ENCODE measurements around the gene CORO1C.
A peak's percentile ranks its signal among the peaks of the same experiment; 100 is the strongest.
"Not testable (repeated sequence)": the region's sequence is repeated elsewhere in the genome, so short reads cannot be mapped to it uniquely, and the experiment has no call there.

The CORO1C gene

DNA sequence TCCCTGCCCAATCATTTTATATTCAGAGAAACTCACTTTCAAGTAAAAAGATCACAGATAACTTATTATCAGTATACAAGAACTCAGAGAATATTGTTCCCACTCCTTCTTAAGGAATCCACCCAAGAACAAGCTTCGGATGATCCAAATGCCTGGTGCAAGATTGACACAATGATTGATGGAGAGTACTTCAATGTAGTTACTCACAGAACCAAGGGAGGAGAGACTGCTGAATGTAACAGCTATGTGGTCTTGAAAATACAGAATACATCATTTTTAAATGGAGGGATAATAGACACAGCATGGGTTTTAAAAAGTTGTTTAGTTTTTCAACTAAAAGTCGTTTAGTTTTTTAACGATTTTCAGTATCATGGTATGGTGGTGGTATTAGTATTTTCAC, 59.3 kb downstream of the CORO1C start:
- DNase-seq (ENCODE audit: low read depth in 2 of 2): no peak

DNA sequence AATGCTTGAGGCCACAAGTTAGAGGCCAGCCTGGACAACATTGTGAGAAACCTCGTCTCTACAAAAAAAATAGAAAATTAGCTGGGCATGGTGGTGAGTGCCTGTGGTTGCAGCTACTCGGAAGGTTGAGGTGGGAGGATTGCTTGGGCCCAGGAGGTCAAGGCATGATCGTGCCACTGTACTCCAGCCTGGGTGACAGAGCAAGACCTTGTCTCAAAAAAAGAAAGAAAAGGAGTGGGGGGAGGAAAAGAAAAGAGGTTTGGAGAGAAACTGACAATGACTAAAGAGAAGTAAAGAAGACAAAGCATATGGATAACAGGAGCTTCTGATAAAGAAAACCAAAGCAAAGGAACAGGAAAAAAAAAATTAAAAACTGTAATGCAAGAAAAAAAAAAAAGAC, 60.2 kb downstream of the CORO1C start:
- no peak for DNase-seq (ENCODE audit: low read depth in 2 of 2)

DNA sequence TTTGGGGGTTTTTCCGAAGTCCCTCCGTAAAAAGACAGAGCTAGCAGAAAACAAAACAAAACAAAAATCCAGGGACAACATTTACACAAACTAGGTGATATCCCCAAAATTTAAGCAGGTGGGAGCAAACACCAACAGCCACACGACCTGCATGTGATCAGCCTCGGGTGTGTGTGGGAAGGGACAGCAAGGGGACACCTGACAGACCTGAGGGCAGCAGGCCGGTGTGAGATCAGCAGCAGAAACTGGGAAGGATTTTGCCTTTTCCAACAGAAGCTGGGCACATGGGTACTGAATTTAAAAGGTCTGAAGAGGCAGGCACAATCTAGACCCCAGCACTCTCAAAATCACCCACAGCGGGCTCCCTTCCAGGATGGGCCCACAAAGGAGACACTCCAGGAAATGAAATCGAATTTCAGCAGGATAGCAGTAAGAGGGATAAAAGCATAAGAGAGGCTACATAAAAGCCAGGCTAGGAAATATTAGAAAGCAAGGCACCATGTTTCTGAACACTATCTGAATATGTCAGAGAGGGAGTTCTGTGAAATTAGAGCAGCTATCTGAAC, 61.2 kb downstream of the CORO1C start:
- no peak for DNase-seq (ENCODE audit: low read depth in 2 of 2)

DNA sequence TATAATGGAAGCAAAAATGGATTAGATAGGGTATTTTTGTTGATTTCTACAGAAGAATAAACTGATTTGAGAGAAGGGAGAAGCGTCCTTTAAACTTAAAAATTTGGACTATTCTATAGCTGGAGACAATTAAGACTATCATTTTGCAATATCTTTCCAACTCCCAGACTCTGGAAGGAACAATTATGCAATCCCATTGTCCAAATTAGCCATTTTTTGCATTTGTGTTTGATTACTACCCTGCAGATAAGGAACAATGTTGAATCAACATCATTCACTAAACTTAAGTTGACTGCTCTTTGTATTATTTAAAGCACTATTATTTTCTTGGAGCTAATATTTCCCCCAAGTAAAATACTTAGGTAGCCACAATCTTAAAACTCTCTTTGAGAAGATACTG, 62.8 kb downstream of the CORO1C start:
- DNase-seq (ENCODE audit: low read depth in 2 of 2): no peak

DNA sequence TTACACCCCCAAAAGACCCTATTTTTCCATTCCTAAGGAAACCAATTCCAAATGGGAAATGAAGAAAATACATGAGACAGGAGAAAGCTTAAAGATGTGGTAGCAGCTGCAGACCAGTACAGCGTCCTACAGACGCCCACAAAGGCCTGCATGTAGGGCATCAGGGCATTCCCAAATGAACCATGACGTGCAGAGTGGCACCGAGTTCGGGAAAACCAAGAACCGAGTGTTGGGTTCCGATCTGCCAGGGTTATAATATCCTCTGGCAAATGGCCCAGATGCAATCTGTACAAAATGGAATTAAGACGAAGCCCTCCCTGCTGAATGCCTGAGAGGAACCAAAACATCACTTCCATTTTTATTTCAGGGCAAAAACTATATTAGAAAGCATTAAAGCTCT, 63.3 kb downstream of the CORO1C start:
- no peak for DNase-seq (ENCODE audit: low read depth in 2 of 2)

DNA sequence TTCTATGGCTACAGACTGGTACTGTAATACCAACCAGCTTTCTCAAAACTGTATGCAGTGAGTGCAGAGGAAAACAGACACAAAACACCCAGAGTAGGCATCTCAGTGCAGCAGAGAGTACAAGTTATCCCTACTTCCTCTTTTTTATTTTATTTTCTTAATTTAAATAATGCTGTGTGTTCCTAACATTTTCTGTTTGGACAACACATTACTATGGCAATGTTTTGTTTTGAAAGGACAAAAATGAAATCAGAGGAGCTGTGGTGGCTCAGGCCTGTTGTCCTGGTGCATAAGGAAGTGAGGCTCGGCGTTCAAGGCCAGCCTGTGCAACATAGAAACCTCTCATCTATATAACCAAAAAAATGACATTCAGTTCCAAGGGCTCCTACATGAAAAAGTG, 64.0 kb downstream of the CORO1C start:
- no peak for DNase-seq (ENCODE audit: low read depth in 2 of 2)

DNA sequence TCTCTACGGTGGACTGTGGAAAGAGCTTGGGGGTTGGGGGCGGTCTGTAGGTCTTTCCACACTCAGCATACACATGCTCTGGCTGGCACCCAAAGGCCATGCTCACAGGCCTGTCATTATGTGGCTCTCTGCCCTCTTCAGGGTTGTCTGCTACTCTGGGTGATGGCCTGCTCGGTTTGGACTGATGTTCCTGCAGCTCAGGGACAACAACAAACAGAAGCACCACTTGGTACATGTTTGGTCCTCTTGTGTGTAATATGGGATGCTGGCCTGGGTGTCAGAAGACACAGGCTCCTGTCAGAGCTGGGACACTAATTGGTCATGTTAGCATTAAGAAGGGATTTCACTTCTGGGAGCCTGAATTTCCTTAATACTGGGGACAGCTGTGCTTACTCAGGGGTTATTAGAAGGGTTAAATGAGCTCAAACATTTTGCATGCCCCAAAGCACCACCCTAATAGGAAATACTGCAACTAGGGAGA, 64.9 kb downstream of the CORO1C start:
- no peak for DNase-seq (ENCODE audit: low read depth in 2 of 2)

DNA sequence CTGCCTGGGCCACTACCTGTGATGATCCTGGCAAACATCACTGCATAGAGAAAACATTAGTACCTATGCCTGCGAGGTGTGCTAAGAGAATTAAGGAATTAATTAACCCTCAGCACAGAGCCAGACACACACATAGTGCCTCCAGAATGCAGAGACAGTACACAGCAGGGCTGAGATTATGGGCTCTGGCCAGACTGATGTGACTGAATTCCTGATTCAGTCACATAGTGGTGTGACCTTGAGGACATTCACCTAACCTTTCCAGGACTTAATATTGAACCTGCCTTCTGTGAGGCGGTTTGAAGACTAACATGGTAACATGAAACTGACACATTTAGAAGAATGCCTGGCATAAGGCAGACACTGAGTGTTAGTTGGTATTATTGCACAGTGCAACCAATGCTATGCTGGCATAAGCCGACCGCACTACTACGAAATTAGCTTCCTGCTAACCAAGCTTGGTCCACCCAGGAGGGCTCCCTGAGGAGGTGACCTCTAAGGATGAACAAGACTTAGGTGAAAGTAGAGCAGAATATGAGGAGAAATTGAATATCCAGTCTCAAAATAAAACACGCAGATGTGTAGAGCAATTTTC, 65.6 kb downstream of the CORO1C start:
- DNase-seq (ENCODE audit: low read depth in 2 of 2): no peak

DNA sequence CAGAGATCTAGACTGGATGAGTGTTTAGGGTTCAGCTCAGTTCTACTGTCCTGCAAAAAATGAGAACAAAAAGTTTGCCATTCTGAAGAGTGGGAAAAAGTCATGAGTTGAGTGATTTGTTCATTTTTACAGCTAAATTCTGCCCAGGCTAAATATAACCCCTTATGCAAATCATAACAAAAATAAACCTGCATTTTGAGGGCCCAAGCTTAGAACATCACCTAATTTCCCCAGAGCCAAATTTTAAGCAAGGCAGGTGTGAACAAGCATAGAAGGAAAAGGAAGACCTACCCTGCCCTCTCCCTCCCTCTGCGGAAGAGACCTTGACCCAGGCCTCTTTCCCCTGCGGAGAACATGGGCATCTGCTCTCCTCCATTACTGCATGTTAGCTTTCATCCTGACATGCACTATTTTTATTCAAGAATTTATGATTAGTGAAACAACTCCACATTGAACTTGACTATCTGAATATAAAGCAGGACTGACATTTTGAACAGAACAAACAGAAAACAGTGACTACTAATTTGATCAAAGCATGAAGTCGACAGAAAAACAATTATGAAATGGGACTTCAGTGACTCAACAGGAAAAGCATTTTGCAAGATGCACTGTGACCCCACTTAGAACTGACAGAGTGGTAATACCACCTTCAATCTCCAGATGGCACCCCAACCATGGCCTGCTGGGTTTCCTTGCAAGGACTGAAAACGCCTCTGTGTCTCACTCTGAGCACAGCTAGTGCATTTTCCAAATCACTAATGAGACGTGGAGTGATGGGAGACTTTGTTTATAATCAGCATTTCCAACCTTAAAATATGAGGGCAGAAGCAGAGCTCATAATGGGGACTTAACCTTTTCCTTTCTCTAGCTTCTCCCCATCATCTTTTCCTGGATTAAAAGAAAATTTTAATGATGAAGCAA, 66.7 kb downstream of the CORO1C start:
- peak; percentile 88 for DNase-seq (ENCODE audit: low read depth in 2 of 2)

DNA sequence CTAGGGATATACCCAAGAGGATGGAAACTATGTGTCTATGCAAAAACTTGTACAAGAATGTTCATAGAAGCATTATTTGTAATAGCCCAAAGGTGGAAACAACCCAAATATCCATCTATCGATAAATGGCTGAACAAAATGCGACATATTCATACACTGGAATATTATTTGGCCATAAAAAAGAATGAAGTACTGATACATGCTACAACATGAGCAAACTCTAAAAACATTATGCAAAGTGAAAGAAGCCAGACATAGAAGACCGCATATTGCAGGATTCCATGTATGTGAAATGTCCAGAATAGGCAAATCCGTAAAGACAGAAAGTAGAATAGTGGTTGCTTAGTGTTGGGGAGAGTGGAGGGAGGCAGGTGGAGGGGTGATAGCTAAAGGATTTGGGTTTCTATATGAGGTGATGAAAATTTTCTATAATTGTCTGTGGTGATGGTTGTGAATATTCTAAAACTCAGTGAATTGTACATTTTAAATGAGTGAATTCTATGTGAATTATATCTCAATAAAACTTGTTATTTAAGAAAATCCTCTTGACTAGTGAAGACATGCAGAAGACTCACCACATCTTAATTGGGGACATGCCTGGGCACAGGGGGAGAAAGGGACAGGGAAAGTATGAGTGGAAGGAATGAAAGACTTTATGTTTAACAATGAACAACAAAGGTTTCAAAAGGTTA, 67.8 kb downstream of the CORO1C start:
- DNase-seq (ENCODE audit: low read depth in 2 of 2): no peak

DNA sequence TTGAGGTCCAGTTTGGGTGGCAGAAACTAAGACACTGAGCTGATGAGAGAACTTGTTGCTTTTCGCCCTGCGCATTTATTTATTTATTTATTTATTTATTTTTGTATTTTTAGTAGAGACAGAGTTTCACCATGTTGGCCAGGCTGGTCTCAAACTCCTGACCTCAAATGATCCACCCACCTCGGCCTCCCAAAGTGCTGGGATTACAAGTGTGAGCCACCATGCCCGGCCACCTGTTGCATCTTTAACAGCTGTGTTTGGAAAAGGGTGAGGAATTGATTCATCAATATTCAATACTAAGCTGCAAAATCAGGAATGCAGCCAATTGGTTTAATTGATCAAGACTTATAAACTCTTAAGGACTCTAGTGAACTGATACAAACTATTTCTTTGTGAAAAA, 73.2 kb downstream of the CORO1C start:
- not testable (repeated sequence) for DNase-seq (ENCODE audit: low read depth in 2 of 2)

DNA sequence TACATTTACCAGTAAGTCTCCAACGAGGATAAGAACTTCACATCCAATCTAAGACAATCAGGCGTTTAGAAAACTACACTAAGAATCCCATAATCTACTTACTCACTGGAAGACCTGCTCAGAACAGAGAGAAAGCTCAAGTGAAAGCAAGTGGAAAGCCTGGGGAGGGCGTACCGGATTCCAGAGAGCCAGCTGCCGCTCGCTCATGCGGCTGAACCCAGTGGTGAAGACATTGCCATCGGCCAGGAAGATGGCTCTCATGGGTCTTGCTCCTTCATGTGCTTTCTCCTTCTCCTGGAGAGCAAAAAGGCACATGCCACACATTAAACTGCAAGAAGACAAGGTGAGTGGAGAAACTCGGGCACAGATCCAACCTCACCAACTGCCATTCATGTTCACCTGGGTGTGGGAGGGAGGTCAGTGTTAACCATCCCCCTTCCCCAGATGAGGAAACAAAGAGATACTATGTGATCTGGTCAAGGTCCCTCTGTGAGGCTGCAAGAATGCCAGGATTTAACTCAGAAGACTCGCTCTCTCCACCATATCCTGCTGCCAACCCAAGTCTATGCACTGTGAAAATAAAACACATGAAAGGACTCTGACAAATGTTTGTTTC, 74.1 kb downstream of the CORO1C start:
- no peak for DNase-seq (ENCODE audit: low read depth in 2 of 2)

DNA sequence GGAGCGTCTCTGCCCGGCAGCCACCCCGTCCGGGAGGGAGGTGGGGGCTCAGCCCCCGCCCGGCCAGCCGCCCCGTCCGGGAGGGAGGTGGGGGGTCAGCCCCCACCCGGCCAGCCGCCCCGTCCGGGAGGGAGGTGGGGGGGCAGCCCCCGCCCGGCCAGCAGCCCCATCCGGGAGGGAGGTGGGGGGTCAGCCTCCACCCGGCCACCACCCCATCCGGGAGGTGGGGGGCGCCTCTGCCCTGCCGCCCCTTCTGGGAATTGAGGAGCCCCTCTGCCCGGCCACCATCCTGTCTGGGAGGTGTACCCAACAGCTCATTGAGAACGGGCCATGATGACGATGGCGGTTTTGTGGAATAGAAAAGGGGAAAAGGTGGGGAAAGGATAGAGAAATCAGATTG, 75.1 kb downstream of the CORO1C start:
- DNase-seq (ENCODE audit: low read depth in 2 of 2): not testable (repeated sequence)

DNA sequence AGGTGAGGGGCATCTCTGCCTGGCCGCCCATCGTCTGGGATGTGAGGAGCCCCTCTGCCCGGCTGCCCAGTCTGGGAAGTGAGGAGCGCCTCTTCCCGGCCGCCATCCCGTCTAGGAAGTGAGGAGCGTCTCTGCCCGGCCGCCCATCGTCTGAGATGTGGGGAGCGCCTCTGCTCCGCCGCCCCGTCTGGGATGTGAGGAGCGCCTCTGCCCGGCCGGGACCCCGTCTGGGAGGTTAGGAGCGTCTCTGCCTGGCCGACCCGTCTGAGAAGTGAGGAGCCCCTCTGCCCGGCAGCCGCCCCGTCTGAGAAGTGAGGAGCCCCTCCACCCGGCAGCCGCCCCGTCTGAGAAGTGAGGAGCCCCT, 75.5 kb downstream of the CORO1C start:
- DNase-seq (ENCODE audit: low read depth in 2 of 2): not testable (repeated sequence)

DNA sequence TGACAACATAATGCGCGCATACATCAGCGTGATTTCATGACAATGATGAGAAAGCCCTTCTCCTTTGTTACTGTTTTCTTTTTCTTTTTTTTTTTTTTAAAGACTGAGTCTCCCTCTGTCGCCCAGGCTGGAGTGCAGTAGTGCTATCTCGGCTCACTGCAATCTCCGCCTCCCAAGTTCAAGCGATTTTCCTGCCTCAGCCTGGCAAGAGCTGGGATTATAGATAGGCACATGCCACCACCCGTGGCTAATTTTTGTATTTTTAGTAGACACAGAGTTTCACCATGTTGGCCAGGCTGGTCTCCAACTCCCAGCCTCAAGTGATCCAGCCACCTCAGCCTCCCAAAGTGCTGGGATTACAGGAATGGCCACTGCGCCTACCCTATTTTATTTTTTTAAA, 76.7 kb downstream of the CORO1C start:
- not testable (repeated sequence) for DNase-seq (ENCODE audit: low read depth in 2 of 2)

DNA sequence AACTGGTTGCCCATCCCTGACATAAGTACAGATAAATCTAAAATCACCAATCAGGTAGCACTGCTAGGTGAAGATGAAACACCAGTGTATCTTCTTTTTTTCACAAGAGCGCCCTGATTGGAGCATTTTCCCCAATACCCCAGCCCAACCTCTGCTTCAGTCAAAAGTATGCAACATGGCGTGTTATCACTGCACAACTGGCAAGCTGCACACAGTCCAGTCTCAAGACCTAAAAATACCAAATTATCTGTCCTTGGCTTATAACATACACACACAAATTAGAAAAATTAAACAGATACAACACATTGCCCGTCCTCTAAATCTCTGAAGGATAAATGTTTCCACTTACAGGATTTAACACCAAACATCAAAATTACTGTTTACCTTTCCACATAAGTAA, 77.4 kb downstream of the CORO1C start:
- DNase-seq (ENCODE audit: low read depth in 2 of 2): no peak

DNA sequence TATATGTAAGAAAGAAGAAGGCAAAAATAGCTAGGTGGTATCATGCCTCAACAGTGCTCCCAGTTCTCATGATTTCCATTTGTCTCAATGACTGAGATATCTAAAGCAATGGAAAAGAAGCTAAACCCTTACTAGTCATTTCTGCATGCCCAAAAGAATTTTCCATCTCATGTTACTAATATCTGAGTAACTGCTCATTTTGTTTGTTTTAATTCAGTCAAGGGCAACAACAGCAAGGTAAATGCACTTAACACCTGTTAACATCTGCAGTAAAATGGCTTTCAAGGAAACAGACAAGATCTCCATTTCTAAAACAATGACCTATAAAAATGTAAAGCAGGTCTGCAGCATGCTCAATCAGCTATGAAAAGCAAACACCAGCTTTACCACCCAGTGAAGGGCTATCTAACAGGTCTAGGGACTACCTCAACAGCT, 78.2 kb downstream of the CORO1C start:
- DNase-seq (ENCODE audit: low read depth in 2 of 2): no peak

DNA sequence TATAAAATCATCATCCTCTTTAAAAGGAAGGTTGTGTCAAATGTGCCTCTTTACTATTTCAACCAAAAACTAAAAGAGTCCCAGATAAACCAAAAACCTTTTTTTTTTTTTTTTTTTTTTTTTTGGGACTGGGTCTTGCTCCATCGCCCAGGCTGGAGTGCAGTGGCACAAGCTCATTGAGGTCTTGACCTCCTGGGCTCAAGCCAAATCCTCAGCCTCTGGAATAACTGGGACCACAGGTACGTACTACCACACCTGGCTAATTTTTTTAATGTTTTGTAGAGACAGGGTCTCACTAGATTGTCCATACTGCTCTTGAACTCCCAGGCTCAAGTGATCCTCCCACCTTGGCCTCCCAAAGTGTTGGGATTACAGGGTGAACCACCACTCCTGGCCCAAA, 81.2 kb downstream of the CORO1C start:
- no peak for DNase-seq (ENCODE audit: low read depth in 2 of 2)

DNA sequence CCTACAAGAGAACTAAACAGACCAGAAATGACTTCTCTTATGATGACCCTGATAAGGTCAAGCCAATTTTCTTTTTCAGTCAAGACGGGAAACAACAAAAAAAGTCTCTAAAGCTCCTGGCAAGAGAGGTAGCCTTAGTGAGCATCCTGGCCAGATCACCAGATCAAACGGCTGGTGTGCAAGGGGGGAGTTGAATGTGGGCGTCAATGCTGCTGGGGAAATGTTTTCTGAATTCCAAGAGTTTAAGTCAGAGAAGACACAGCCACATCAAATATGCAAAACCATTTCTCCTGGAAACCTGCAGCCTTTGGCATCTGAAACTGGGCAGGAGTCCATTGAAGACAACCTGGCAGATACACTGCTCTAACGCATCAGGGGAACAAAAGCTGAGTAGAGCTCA, 81.6 kb downstream of the CORO1C start:
- peak; percentile 67 to 68 for DNase-seq (ENCODE audit: low read depth in 2 of 2)

DNA sequence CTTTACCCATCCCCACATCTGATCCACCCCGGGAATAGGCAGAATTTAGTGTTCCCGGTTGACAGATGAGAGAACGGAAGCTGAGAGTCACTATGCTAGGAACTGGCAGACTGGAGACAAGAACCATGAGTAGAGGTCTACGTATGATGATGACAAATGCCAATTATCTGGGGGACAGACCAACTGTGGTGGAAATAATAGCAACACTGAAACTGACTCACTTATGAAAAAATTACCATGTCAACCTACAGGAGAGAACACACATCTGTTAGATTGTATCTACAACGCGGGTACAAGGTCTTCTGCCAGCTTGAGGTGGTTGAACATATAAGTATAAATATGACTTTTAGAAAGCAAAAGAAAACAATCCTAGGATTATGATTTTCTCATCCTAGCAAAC, 82.2 kb downstream of the CORO1C start:
- no peak for DNase-seq (ENCODE audit: low read depth in 2 of 2)

DNA sequence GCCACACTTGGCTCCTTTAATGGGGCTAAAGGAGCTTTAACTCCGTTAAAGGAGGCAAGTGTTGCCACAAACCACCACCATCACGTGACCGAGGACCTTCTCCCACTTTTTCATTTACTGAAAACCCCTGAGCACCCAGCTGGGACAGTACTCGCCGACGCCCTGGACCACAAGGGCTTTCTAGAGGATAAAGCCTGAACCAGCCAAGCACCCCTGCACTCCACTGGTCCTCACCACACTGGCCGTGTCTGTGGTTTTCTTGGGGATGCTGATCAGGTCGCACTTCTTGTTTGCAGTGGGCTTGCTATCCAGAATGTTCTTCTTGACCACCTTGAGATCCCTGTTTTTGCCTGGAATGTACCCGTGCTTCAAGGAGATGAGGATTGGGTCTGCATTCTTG, 82.9 kb downstream of the CORO1C start:
- DNase-seq (ENCODE audit: low read depth in 2 of 2): no peak

All from fibroblast of skin of left quadriceps (primary cell).